Endothelial cell (in vitro differentiated cells): ENCODE data around the gene SEBOX. TPM values are rescaled to one million over a fixed set of nuclear protein-coding genes. Genes with fewer than 3 reads are reported as not detected.

Experiments
- DNase-seq: peaks from one replicate; pipeline ENCODE4 v3.0.0; 2021; ENCODE audit warnings: low spot score
- H3K27ac Mint-ChIP-seq: one replicate; pipeline ENCODE4 v1.8.0; 2021; ENCODE audit warnings: mixed read lengths, inconsistent platforms; ENCODE audit not compliant: unreplicated experiment
- H3K27me3 Mint-ChIP-seq: one replicate; pipeline ENCODE4 v1.8.0; 2021; ENCODE audit warnings: mild to moderate bottlenecking, moderate library complexity, mixed read lengths, inconsistent platforms; ENCODE audit not compliant: unreplicated experiment
- H3K36me3 Mint-ChIP-seq: one replicate; pipeline ENCODE4 v1.8.0; 2021; ENCODE audit warnings: mild to moderate bottlenecking, low read depth, mixed read lengths, inconsistent platforms; ENCODE audit not compliant: unreplicated experiment
- H3K4me1 Mint-ChIP-seq: one replicate; pipeline ENCODE4 v1.8.0; 2021; ENCODE audit warnings: mild to moderate bottlenecking, mixed read lengths, inconsistent platforms; ENCODE audit not compliant: unreplicated experiment
- H3K4me3 Mint-ChIP-seq: one replicate; pipeline ENCODE4 v1.8.0; 2021; ENCODE audit warnings: mild to moderate bottlenecking, mixed read lengths, inconsistent platforms; ENCODE audit not compliant: unreplicated experiment
- H3K9me3 Mint-ChIP-seq: one replicate; pipeline ENCODE4 v1.8.0; 2021; ENCODE audit warnings: mixed read lengths, inconsistent platforms; ENCODE audit not compliant: unreplicated experiment
- CTCF ChIP-seq: fragments of 200-600 bp; sonication (generic); IDR thresholded peaks from one replicate; pipeline ENCODE4 v1.5.0; 2021; ENCODE audit warnings: antibody characterized with exemption; ENCODE audit not compliant: unreplicated experiment
- total RNA-seq: library from RNA; stranded (reverse); fragmentation: NEBNext Ultra II Directional; extraction: Animal tissue kit (Norgen Biotek cat#: 25700); gene quantifications from one replicate; pipeline ENCODE4 v1.2.1, GENCODE V29; 2021; ENCODE audit not compliant: unreplicated experiment

SEBOX gene
- total RNA-seq, 1 donor from 2014 or later: not detected

- TF ChIP-seq CTCF: no peak
- peaks cover 40% of the 10 kb centered on the region for H3K36me3 Mint-ChIP-seq
Observed at GRCh38 chr17:28357901-28358197, 7.2 kb downstream of the SEBOX start.

DNA sequence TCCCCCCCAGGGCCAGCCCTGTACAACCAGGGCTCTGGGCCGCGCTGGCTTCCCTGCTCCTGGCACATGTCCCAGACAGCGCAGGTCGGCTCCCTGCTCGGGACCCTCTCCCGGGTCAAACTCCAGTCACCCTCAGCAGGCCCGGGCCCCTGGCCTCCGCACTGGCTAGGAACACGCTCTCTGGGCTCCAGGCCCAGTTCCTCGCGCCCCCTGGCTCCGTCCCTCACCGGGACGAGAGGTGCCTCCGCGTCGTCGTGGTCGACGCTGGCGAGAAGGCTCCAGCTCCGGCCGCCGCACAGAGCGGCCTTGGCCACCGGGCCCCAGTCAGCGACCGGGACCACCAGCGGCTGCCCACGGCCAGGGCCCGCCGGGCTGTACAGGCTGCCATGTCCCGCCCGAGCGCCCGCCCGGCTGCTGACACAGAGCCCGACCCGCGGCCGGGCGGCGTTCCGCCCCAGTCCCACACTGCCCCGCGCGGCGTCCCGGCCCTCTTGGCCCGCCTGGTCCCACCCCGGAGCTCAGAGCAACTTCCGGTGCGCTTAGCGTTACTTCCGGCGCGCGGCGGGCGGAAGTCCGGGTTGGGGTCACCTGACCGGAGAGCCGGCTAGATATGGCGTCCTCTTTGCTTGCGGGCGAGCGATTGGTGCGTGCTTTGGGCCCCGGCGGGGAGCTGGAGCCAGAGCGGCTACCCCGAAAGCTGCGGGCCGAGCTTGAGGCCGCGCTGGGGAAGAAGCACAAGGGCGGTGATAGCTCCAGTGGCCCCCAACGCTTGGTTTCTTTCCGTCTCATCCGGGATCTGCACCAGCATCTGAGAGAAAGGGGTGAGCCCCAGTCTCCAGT is 7.7 kb downstream of the SEBOX start, which contains the start of gene POLDIP2:
POLDIP2 (minus strand) TSS at position 467 of the 840 bp plus-strand sequence; CDS start at position 388, 79 bp downstream.
- Mint-ChIP-seq H3K4me1 (peaks cover 19% of the 10 kb centered on the region), H3K36me3 (peaks cover 42% of the 10 kb centered on the region), H3K27me3 (peaks cover 6% of the 10 kb centered on the region), H3K4me3 (peak within 1 kb of the TSS; percentile 96), H3K9me3 (no peaks in the 10 kb centered on the region), H3K27ac (peak within 1 kb of the TSS; percentile 96)
- peak; percentile 96 for DNase-seq
- TF ChIP-seq CTCF: no peak

More at GRCh38 chr17:28357901-28358197, 7.2 kb downstream of the SEBOX start:
- H3K27ac Mint-ChIP-seq: peak overlapping the region; percentile 96
- no peaks in the 10 kb centered on the region for H3K9me3 Mint-ChIP-seq
- peak overlapping the region; percentile 96 for H3K4me3 Mint-ChIP-seq
- peaks cover 6% of the 10 kb centered on the region for H3K27me3 Mint-ChIP-seq
- no peak for DNase-seq
- H3K4me1 Mint-ChIP-seq: peaks cover 19% of the 10 kb centered on the region

DNA sequence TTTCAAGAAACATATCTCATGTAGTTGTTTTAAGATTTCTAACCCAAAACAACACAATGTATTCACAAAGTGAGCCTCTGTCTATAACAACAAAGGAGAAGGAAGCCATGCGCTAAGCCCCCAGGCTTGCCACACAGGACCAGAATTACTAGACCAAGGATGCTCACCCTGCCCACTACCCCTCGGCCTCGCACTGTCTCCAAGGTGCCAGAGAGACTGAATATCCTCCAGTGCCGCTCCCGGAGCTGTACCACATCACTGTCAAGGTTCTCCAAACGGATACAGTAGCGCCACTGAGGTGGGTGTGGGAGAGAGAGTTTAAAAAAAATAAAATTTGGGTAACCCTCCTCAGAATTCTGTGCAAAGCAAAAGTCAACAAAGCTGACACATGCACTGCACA is 14.7 kb downstream of the SEBOX start:
- Mint-ChIP-seq H3K4me1 (no peaks in the 10 kb centered on the region), H3K27ac (no peak overlapping the region), H3K4me3 (no peak overlapping the region), H3K9me3 (no peaks in the 10 kb centered on the region), H3K36me3 (peaks cover 55% of the 10 kb centered on the region), H3K27me3 (peaks cover 4% of the 10 kb centered on the region)
- no peak for TF ChIP-seq CTCF
- no peak for DNase-seq

DNA sequence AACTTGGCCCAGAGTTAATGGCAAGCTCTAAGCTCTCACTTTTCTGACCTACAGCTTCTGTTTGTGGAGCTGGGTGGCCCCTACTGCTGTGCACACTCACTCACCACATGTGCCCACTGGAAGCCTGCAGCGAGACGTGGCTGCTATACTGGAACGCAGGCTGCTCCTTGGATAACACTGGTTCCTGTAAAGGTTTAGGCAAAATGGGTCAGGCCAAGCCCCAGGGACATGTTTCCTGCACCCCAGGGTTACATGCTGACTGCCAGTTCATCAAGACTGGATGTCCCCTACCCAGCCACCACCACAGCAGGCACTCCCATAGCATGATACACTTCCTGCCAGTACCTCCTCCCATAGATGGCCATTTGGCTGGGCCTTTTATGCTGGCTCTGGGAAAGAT is 16.0 kb downstream of the SEBOX start:
- Mint-ChIP-seq H3K4me1 (no peaks in the 10 kb centered on the region), H3K36me3 (peaks cover 50% of the 10 kb centered on the region), H3K9me3 (no peaks in the 10 kb centered on the region), H3K27me3 (peaks cover 4% of the 10 kb centered on the region), H3K4me3 (no peak overlapping the region), H3K27ac (peak overlapping the region; percentile 52)
- DNase-seq: no peak
- no peak for TF ChIP-seq CTCF

- TF ChIP-seq CTCF: no peak
- no peak for DNase-seq
- Mint-ChIP-seq H3K27ac (no peak overlapping the region), H3K27me3 (peaks cover 3% of the 10 kb centered on the region), H3K9me3 (no peaks in the 10 kb centered on the region), H3K36me3 (peaks cover 51% of the 10 kb centered on the region), H3K4me1 (no peaks in the 10 kb centered on the region), H3K4me3 (no peak overlapping the region)
Observed at GRCh38 chr17:28347261-28347891, 17.6 kb downstream of the SEBOX start.
